Stimulated activated CD4-positive, alpha-beta T cell treated with anti-CD3 and anti-CD28 coated beads, Interleukin-12 subunit alpha, Interleukin-12 subunit beta, amount 100 ng/mL, for 4 hours (primary cell): ENCODE data around the gene CARD11.
"Not testable (repeated sequence)": the region's sequence is repeated elsewhere in the genome, so short reads cannot be mapped to it uniquely, and the experiment has no call there.

Source experiments
- DNase-seq: peaks from one replicate; pipeline ENCODE4 v3.0.0-alpha.2; 2020

Gene CARD11

DNA sequence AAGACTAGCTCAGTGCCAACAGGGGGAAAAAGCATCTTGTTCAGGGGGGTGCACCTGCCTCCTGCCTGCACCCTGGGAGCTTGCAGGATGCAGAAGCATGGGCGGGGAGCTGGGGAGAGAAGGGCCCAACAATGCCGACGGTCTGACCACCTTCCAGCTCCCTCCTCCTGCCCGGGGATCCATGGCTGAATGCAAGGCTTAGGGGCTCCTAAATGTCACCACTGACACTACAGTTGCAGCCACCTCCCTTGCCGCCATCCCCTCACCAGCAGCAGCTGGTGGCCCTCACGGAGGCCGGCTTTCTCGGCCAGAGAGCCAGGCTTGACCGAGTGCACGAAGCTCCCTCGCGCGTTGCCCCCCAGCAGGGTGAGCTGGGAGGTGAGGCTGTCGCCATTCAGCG, 120.8 kb downstream of the CARD11 start:
- no peak for DNase-seq

DNA sequence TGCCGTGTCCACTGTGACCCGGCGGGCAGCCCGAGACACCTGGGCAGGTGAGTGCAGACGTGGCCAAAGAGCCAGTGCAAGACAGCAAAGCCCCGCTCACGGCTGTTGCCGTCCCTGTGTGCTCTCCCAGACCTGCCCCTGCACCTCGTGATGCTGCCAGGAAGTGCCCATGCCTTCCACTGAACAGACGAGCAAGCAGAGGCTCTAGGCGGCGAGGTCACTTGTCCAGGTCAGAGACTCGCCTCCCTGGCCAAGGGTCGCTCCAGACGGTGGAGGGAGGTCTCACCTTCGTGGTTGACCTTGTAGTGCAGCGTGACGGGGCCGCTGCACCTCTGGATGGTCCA, 121.3 kb downstream of the CARD11 start:
- no peak for DNase-seq

GRCh38 chr7:2921653-2922347, 121.9 kb downstream of the CARD11 start:
- no peak for DNase-seq

GRCh38 chr7:2920956-2921652, 122.6 kb downstream of the CARD11 start:
- DNase-seq = no peak

- not testable (repeated sequence) for DNase-seq
Observed at GRCh38 chr7:2920480-2920879, 123.2 kb downstream of the CARD11 start.

DNA sequence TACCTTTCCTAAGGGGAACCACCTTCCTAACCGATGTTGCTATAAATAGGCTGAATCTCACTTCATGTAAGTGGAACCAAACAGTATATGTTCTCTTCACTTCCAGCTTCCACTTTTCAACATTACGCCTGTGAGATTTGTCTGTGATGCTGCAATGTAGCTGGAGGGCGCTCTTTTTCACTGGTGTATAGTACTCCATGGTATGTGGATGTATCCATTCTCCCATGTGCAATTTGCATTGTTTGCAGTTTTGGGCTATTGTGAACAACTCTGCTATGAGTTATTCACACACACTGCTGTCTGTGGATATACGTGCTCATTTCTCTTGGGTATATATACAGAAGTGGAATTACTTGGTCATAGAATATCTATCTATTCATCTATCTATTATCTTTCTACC, 123.6 kb downstream of the CARD11 start:
- DNase-seq = no peak

DNA sequence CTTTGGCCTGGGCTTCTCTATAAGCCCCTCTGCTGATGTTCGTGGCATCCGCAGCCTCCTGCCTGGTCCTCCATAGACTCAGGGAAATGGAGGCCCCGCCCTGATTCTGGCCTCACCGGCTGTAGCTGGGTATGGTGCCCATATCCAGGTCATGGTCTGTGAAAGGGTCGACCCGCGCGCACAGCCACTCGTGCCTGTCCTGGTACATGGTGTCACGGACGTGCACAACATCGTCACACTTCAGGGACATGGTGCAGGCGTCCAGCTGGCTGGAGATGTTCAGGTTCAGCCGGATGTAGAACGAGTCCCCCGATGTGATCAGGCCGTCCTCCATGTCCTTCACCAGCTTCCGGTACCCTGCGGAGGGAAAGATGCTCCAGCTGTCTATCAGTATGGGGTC, 124.4 kb downstream of the CARD11 start:
- no peak for DNase-seq

DNA sequence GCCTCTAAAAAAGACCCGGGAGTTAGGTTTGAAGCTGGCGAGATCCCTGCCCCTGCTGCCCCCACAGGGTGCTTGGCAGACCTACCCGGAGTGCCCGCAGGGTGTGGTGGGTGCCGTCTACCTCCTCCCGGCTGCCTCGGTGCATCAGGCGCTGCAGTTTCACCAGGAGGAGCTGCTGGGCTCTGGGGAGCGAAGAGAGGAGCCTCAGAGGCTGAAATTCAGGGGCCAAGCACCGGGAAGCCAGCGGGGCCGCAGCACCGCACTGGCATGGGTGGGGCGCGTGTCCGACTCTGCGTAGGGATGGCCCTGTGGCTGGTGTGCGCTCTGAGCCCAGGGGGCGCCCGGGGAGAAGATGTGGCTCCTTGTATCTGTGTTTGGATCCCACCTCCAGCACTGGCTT, 125.3 kb downstream of the CARD11 start:
- no peak for DNase-seq

GRCh38 chr7:2915023-2915422, 128.6 kb downstream of the CARD11 start:
- no peak for DNase-seq

DNA sequence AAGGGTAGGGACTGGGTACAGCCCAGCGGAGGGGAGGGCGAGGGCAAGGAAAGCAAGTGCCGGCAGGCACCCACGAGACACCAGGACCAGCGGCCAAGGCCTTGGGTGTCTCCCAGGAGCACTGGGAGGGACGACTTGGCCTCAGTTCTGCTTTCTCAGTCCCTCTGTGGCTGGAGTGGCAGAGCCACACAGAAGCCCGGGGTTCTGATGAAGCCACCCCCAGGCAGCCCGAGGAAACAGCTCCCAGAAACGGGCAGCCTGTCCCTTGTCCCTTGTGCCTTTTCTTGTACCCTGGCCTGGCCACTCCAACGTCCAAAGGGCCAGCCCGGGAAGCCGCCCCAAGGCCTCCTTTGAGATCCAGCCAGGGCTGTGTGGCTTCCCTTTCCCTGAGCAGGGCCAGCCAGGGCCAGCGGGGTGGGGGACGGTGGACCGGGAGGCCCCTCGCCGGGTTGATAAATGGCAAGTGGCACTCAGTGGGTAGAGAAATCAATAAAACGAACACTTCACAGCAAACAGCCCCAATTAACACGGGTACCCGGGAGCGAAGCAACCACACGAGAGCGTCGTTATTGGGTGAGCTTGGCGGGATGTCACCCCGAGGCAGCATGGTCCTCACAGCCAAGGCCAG, 129.8 kb downstream of the CARD11 start:
- DNase-seq = no peak

DNA sequence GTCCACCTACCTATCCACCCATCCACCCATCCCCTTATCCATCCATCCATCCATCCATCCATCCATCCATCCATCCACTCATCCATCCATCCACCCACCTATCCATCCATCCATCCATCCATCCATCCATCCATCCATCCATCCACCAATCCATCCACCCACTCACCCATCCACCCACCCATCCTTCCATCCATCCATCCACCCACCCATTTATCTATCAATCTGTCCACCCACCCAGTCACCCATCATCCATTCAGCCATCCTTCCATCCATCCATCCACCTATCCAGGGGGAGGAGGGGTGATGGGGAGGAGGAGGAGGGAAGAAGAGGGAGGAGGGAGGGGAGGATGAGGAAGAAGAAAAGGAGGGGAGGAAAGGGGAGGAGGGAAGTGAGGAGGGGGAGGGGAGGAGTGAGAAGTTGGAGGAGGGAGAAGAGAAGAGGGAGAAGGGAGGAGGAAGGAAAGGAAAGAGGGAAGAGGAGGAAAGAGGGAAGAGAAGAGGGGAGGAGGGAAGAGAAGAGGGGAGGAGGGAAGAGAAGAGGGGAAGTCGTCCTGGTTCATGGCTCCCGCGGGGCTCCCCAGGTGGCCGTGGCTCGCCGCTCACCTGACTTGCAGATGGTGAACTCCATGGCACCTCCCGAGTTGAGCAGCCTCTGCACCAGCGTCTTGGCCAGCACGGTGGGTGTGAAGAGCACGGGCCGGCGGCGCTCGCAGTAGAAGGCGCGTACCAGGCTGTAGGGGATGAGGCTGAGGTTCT, 130.8 kb downstream of the CARD11 start:
- no peak for DNase-seq

GRCh38 chr7:2911466-2911865, 132.2 kb downstream of the CARD11 start:
- DNase-seq = no peak

- no peak for DNase-seq
Observed at GRCh38 chr7:2909471-2910039, 134.1 kb downstream of the CARD11 start.

- no peak for DNase-seq
Observed at GRCh38 chr7:2909043-2909442, 134.6 kb downstream of the CARD11 start.

DNA sequence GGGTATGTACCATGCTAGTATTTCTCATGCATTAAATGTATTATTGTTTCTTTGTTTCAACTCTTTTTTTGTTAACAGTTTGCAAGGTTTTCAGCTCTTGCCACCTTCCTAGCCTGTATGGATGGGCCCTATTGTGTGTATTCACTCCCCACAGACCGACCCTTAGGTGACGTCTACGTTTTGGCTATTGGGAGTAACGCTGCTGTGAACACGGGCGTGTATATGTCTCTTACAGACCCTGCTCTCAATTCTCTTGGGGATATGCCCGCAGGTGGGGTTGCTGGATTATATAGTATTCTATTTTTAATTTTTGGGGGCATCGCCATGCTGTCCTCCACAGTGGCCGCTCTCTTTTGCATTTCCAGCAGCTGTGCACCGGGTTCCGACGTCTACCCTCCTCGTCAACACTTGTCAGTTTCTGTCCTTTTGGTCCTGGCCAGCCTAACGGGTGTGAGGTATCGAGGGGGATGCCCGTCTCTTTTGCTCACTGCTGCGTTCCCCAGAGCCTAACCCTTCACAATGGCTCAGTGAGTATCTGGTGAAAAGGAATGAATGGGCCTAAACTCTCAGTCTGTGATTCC, 135.5 kb downstream of the CARD11 start:
- no peak for DNase-seq

GRCh38 chr7:2906197-2906931, 137.3 kb downstream of the CARD11 start:
- no peak for DNase-seq

- DNase-seq = no peak
Observed at GRCh38 chr7:2905500-2905899, 138.2 kb downstream of the CARD11 start.

GRCh38 chr7:2905027-2905426, 138.6 kb downstream of the CARD11 start:
- DNase-seq = no peak

DNA sequence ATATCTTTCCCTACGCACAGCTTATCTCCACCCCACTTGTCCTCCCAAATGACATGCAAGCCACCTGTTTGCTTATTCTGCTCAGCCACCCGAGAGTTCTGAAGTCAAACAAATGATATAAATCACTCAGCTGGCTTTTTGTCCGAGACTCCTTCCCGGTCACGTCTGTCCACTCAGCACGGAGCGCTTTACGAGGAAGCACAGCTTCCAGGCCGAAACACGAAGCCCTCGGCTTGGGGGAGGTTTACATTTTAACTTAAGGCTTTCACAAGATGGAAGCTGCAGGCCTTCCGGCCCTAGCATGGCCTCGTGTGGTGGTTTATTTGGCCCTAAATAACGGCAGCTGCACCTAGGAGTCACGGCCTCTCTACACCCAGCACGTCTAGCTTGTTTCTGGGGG, 139.5 kb downstream of the CARD11 start:
- no peak for DNase-seq

- no peak for DNase-seq
Observed at GRCh38 chr7:2903682-2904162, 139.9 kb downstream of the CARD11 start.

DNA sequence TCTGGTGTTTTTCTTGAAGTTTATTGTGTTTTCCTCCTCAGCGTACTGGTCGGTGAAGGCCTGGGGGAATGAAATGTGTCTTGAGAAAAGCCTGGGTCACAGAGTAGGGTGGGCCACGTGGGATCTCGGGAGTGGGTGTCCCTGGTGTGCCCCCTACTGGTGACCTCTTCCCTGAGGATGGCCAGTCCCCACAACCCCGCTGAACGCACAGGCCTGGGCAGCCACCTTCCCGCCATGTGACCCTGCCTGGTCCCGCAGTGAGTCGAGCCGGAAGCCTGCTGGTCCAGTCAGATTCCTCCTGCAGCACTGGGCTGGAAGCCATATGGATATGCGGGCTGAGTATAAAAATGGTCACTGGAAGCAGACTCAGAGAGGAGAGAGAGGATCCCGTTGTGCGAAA, 146.6 kb downstream of the CARD11 start:
- no peak for DNase-seq

DNA sequence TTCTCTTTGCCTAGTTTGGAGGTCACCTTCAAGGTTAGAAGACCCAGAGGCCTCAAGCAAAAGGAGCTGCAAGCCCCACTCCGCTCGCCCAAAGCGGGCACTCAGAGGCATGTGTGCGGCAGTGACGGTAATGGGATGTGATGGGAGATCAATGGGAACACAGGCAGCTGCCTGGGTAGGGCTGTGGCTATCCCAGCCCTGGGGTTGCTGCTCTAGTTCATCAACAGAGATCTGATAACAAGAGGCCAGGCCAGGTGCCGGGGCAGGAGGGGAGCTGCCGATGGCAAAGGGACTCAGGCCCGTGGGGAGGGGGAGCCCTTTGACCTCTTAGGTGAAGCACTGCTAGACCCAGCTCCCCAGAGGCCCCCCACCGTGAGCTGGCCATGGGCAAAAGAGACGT, 147.5 kb downstream of the CARD11 start:
- DNase-seq = no peak
